Transverse colon (tissue), 4 donors: Measurements from ENCODE around the gene HLA-DQA1. TPM values are rescaled to one million over a fixed set of nuclear protein-coding genes. Genes with fewer than 3 reads are reported as not detected.

ENCODE experiments used
- DNase-seq: peaks from one replicate; pipeline ENCODE4 v3.0.0-alpha.2; 2019
- H3K27ac ChIP-seq, 4 donors: fragments of 200-600 bp; sonication (generic); 2 replicates each; pipeline ENCODE4 v1.5.1; 2016 to 2018; ENCODE audit warnings: inconsistent platforms in 4 of 4
- H3K27me3 ChIP-seq: fragments of 200-600 bp; sonication (generic); 2 replicates; pipeline ENCODE4 v1.5.1; 2017; ENCODE audit warnings: inconsistent platforms
- H3K36me3 ChIP-seq, 4 donors: fragments of 200-600 bp; sonication (generic); 2 replicates each; pipeline ENCODE4 v1.5.1; 2017 to 2019; ENCODE audit warnings: inconsistent platforms in 4 of 4
- H3K4me1 ChIP-seq, 4 donors: fragments of 200-600 bp; sonication (generic); 2 replicates each; pipeline ENCODE4 v1.5.1; 2017 to 2020; ENCODE audit warnings: inconsistent platforms in 4 of 4
- H3K4me3 ChIP-seq, 4 donors: fragments of 200-600 bp; sonication (generic); 1 replicate in 1 of 4; 2 replicates in 3 of 4; pipeline versions ENCODE4 v1.5.1 to v1.6.1; 2017 to 2019; ENCODE audit warnings: inconsistent platforms in 4 of 4
- H3K9me3 ChIP-seq, 2 donors: fragments of 200-600 bp; sonication (generic); 2 replicates each; pipeline ENCODE4 v1.5.1; 2017 to 2019; ENCODE audit warnings: inconsistent platforms in 2 of 2
- CTCF ChIP-seq, 5 experiments: fragments of 200-600 bp in 3 of 5; fragments of 450-650 bp in 2 of 5; sonication (generic) in 3 of 5; IDR thresholded peaks; 1 replicate in 2 of 5; 2 replicates in 3 of 5; pipeline ENCODE4 v1.5.1; 2016 to 2017; ENCODE audit warnings: antibody characterized with exemption in 5 of 5, inconsistent platforms in 3 of 5, mild to moderate bottlenecking in 2 of 5, moderate library complexity in 1 of 5
- EP300 ChIP-seq: sonication (generic); formaldehyde crosslinking; IDR thresholded peaks from one replicate; pipeline ENCODE4 v1.6.1; 2017; ENCODE audit warnings: antibody characterized with exemption, low read depth
- POLR2A ChIP-seq: fragments of 450-650 bp; IDR thresholded peaks from one replicate; pipeline ENCODE4 v1.6.1; 2016; ENCODE audit warnings: antibody characterized with exemption, mild to moderate bottlenecking, moderate library complexity
- POLR2AphosphoS5 ChIP-seq, 3 donors: sonication (generic); formaldehyde crosslinking; IDR thresholded peaks; one replicate each; pipeline ENCODE4 v1.6.1; 2016; ENCODE audit warnings: antibody characterized with exemption in 3 of 3
- WGBS, 2 donors: methylation state at CpG; one replicate each; pipeline ENCODE4 v1.1.5; 2018; ENCODE audit warnings: low coverage in 1 of 2; 5-methylcytosine and 5-hydroxymethylcytosine counted together
- in situ Hi-C, 4 donors: fragments of 200-750 bp; cut with MboI; loops; one replicate each; pipeline versions ENCODE4 v1.15.0 to v1.15.1; 2017; ENCODE audit warnings: low sequenced_read_pairs in 3 of 4, low pct_ligation_motif_present in 1 of 4, low pct_unique_long_range_greater_than_20kb in 1 of 4
- intact Hi-C: fragments of 100-400 bp; cut with DNase I; formaldehyde crosslinking; loops from one replicate; pipeline ENCODE4 v1.15.1; 2023; ENCODE audit warnings: low total_unique reads
- total RNA-seq, 4 donors: library from RNA; depleted of rRNA; stranded (reverse); fragments of >200 nt; gene quantifications; one replicate each; pipeline ENCODE4 v1.1.0, GENCODE V29; 2016

Gene HLA-DQA1
- total RNA-seq, 4 donors from 2014 or later, result 0.41 to 4.5 (median 3.2) TPM; not detected in 1

GRCh38 chr6:32680055-32680454 lies 42.8 kb downstream of the HLA-DQA1 start:
- intact Hi-C loops (no loop called here), in situ Hi-C loops (no loop called here)
- TF ChIP-seq EP300, result no peak
- no peak for TF ChIP-seq POLR2A
- TF ChIP-seq POLR2AphosphoS5 (IDR thresholded peaks at IDR 0.05), result no peak
- no peak for TF ChIP-seq CTCF (IDR thresholded peaks at IDR 0.05)
- DNase-seq, result no peak
- Histone ChIP-seq H3K27ac (no peak overlapping the region), H3K27me3 (peaks cover 17% of the 10 kb centered on the region), H3K9me3 (no peaks in the 10 kb centered on the region), H3K36me3 (no peaks in the 10 kb centered on the region), H3K4me1 (no peaks in the 10 kb centered on the region), H3K4me3 (no peak overlapping the region)
- 41% methylated on average over 1 of the region's 1 CpG; no CpG with 5 or more reads in 1 of the 2 donors for WGBS, 2 donors

- Histone ChIP-seq H3K9me3 (no peaks in the 10 kb centered on the region), H3K27ac (no peak overlapping the region), H3K4me3 (no peak overlapping the region), H3K4me1 (no peaks in the 10 kb centered on the region), H3K27me3 (peaks cover 28% of the 10 kb centered on the region), H3K36me3 (no peaks in the 10 kb centered on the region)
- DNase-seq, result no peak
- 62 to 100% methylated on average over 2 to 3 of the region's 3 CpGs for WGBS, 2 donors
- intact Hi-C loops (no loop called here), in situ Hi-C loops (no loop called here)
- TF ChIP-seq CTCF (IDR thresholded peaks at IDR 0.05) (no peak), POLR2A (no peak), EP300 (no peak)
Measured at GRCh38 chr6:32684246-32684645, 47.0 kb downstream of the HLA-DQA1 start.

GRCh38 chr6:32685603-32686002 lies 48.4 kb downstream of the HLA-DQA1 start:
- Histone ChIP-seq H3K36me3 (no peaks in the 10 kb centered on the region), H3K9me3 (no peaks in the 10 kb centered on the region), H3K4me3 (no peak overlapping the region), H3K27ac (no peak overlapping the region), H3K4me1 (no peaks in the 10 kb centered on the region), H3K27me3 (peaks cover 34% of the 10 kb centered on the region)
- WGBS, 2 donors, result 0 to 26% methylated on average over 1 of the region's 1 CpG
- in situ Hi-C loops, result no loop called here
- intact Hi-C loops, result no loop called here
- DNase-seq, result no peak
- TF ChIP-seq EP300 (no peak), POLR2AphosphoS5 (IDR thresholded peaks at IDR 0.05) (no peak), CTCF (IDR thresholded peaks at IDR 0.05) (no peak), POLR2A (no peak)

- peaks cover 38% of the 10 kb centered on the region for H3K27me3 ChIP-seq
- WGBS, 2 donors, result 50 to 58% methylated on average over 5 of the region's 5 CpGs
- DNase-seq, result no peak
- intact Hi-C loops (no loop called here), in situ Hi-C loops (loop anchor here in 2 of 4 donors (10.0 kb wide), 2 partner anchors 105 to 445 kb away; no protein-coding TSS in a partner anchor)
- no peaks in the 10 kb centered on the region for H3K9me3 ChIP-seq
- no peak overlapping the region for H3K27ac ChIP-seq
- no peaks in the 10 kb centered on the region for H3K4me1 ChIP-seq
- TF ChIP-seq POLR2AphosphoS5 (IDR thresholded peaks at IDR 0.05) (no peak), POLR2A (no peak), EP300 (no peak), CTCF (IDR thresholded peaks at IDR 0.05) (no peak)
- no peaks in the 10 kb centered on the region for H3K36me3 ChIP-seq
- H3K4me3 ChIP-seq, result no peak overlapping the region
Measured at GRCh38 chr6:32689531-32690501, 52.6 kb downstream of the HLA-DQA1 start.
